SK-N-SH (cell line): ENCODE data around the gene PIP5K1C. TPM values are rescaled to one million over a fixed set of nuclear protein-coding genes. Genes with fewer than 3 reads are reported as not detected.

Experiments used
- CTCF ChIA-PET: fragments of 300-600, 350-600 bp; formaldehyde crosslinking; extraction: SDS; loops from one replicate; lab custom pipeline; 2021; lab: Yijun Ruan, JAX
- POLR2A ChIA-PET: fragments of 350-600 bp; sonication (Branson Sonifier 250); formaldehyde crosslinking; extraction: SDS; loops from one replicate; lab custom pipeline; 2020; ENCODE audit warnings: antibody characterized with exemption, inconsistent platforms; lab: Yijun Ruan, JAX
- DNase-seq: peaks from one replicate; pipeline ENCODE4 v3.0.0; 2012
- H2AFZ ChIP-seq: fragments of 200-600 bp; sonication (generic); 2 replicates; pipeline ENCODE4 v1.8.1; 2016; ENCODE audit warnings: antibody characterized with exemption, mild to moderate bottlenecking, low read depth
- H3F3A ChIP-seq: fragments of 200-600 bp; sonication (generic); replicated peaks from 2 replicates; pipeline ENCODE3; 2016; ENCODE audit warnings: antibody characterized with exemption, mild to moderate bottlenecking; ENCODE audit not compliant: insufficient read depth
- H3K27ac ChIP-seq, 2 experiments: fragments of 200-500 bp in 1 of 2; fragments of 200-600 bp in 1 of 2; sonication (Bioruptor generic) in 1 of 2; sonication (generic), shearing (Covaris generic) in 1 of 2; 2 replicates each; pipeline versions ENCODE4 v1.5.1 to v1.6.1; 2014 to 2016; ENCODE audit warnings: low read depth in 2 of 2, inconsistent platforms in 1 of 2, low read length in 1 of 2, mild to moderate bottlenecking in 1 of 2, mixed read lengths in 1 of 2
- H3K27me3 ChIP-seq: fragments of 200-600 bp; sonication (generic), shearing (Covaris generic); 2 replicates; pipeline ENCODE4 v1.6.1; 2016; ENCODE audit warnings: mixed run types; ENCODE audit not compliant: insufficient read depth
- H3K36me3 ChIP-seq, 2 experiments: fragments of 200-500 bp in 1 of 2; fragments of 200-600 bp in 1 of 2; sonication (Bioruptor generic) in 1 of 2; sonication (generic) in 1 of 2; replicated peaks in 1 of 2; 2 replicates each; pipeline versions ENCODE3 to v1.5.1; 2014 to 2016; ENCODE audit warnings: low read length in 1 of 2, mild to moderate bottlenecking in 1 of 2; ENCODE audit not compliant: insufficient read depth in 2 of 2, control insufficient read depth in 1 of 2
- H3K4me1 ChIP-seq, 2 experiments: fragments of 200-500 bp in 1 of 2; fragments of 200-600 bp in 1 of 2; sonication (Bioruptor generic) in 1 of 2; sonication (generic), shearing (Covaris generic) in 1 of 2; 2 replicates each; pipeline versions ENCODE4 v1.5.1 to v1.6.1; 2014 to 2016; ENCODE audit warnings: low read depth in 1 of 2, low read length in 1 of 2, mixed run types in 1 of 2; ENCODE audit not compliant: insufficient read depth in 2 of 2, control insufficient read depth in 1 of 2
- H3K4me2 ChIP-seq: fragments of 200-600 bp; sonication (generic), shearing (Covaris generic); 2 replicates; pipeline ENCODE4 v1.6.1; 2017; ENCODE audit warnings: mixed run types
- H3K4me3 ChIP-seq, 2 experiments: fragments of 200-500 bp in 1 of 2; fragments of 200-600 bp in 1 of 2; sonication (Bioruptor generic) in 1 of 2; sonication (generic), shearing (Covaris generic) in 1 of 2; 2 replicates each; pipeline versions ENCODE4 v1.5.1 to v1.8.1; 2014 to 2016; ENCODE audit warnings: low read depth in 2 of 2, inconsistent platforms in 1 of 2, low read length in 1 of 2, mild to moderate bottlenecking in 1 of 2, mixed read lengths in 1 of 2, moderate library complexity in 1 of 2
- H3K79me2 ChIP-seq: fragments of 200-600 bp; sonication (generic); 2 replicates; pipeline ENCODE4 v1.8.1; 2017; ENCODE audit warnings: mild to moderate bottlenecking; ENCODE audit not compliant: insufficient read depth
- H3K9ac ChIP-seq: fragments of 200-600 bp; sonication (generic); 2 replicates; pipeline ENCODE4 v1.6.1; 2017; ENCODE audit warnings: mixed run types
- H3K9me2 ChIP-seq: fragments of 200-600 bp; sonication (generic); 2 replicates; pipeline ENCODE4 v1.6.1; 2017; ENCODE audit warnings: mixed run types
- H3K9me3 ChIP-seq: fragments of 200-600 bp; sonication (generic); 2 replicates; pipeline ENCODE4 v1.6.1; 2017; ENCODE audit warnings: mixed run types, mild to moderate bottlenecking, moderate library complexity
- H4K20me1 ChIP-seq: fragments of 200-600 bp; sonication (generic); 2 replicates; pipeline ENCODE4 v1.6.1; 2017; ENCODE audit warnings: mild to moderate bottlenecking, mixed run types; ENCODE audit not compliant: insufficient read depth
- CHD2 ChIP-seq: fragments of 150-350 bp; IDR thresholded peaks from 2 replicates; pipeline ENCODE4 v1.6.1; 2018; ENCODE audit warnings: low read length; ENCODE audit not compliant: partially characterized antibody
- EP300 ChIP-seq, 2 experiments: IDR thresholded peaks; 2 replicates each; pipeline versions ENCODE4 v1.4.0 to v1.6.1; 2012; ENCODE audit warnings: borderline replicate concordance in 1 of 2, low read depth in 1 of 2, low read length in 1 of 2
- SIN3A ChIP-seq: IDR thresholded peaks from 2 replicates; pipeline ENCODE4 v1.6.1; 2012; ENCODE audit warnings: low read depth, mild to moderate bottlenecking, low read length, moderate library complexity, borderline replicate concordance
- WGBS: methylation state at CpG from one replicate; pipeline ENCODE4 v1.1.6; 2017; ENCODE audit warnings: low lambda C conversion rate; 5-methylcytosine and 5-hydroxymethylcytosine counted together
- polyA plus RNA-seq, 3 experiments: library from polyadenylated mRNA; depleted of rRNA; stranded (reverse); fragments of >200 nt; gene quantifications; 2 replicates each; pipeline ENCODE4 v1.2.3, GENCODE V29; 2012
- TF ChIP-seq, protein P1 (sequence below): fragments of 200-600 bp; sonication (generic); IDR thresholded peaks from 2 replicates; pipeline ENCODE4 v1.6.1; 2017; ENCODE audit warnings: antibody characterized with exemption, mild to moderate bottlenecking, moderate library complexity
- TF ChIP-seq, protein P2 (sequence below): IDR thresholded peaks from 2 replicates; pipeline ENCODE4 v1.4.0; 2012; ENCODE audit warnings: low read depth
- TF ChIP-seq, protein P3 (sequence below): fragments of 150-350 bp; IDR thresholded peaks from 2 replicates; pipeline ENCODE4 v1.6.1; 2017; ENCODE audit warnings: antibody characterized with exemption, low read length, low read depth, borderline replicate concordance

The PIP5K1C gene
- polyA plus RNA-seq, 1 of the 3 experiments (the other 2 are of a cell fraction): 12.3 TPM

DNA sequence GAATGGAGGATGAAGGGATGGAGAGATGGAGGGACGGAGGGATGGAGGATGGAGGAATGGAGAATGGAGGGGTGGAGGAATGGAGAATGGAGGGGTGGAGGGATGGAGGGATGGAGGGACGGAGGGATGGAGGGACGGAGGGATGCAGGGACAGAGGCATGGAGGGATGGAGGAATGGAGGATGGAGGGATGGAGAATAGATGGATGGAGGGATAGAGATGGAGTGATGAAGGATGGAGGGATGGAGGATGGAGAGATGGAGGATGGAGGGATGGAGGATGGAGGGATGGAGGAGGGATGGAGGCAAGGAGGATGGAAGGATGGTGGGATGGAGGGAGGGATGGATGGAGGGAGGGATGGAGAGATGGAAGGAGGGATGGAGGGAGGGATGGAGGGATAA is 22.1 kb downstream of the PIP5K1C start:
- no peak for DNase-seq
- H2AFZ ChIP-seq: no peak overlapping the region
- H4K20me1 ChIP-seq: 0 out of 2 replicates have a peak, but pooled peaks cover 14% of the 10 kb centered on the region
- TF ChIP-seq, protein P1, sequence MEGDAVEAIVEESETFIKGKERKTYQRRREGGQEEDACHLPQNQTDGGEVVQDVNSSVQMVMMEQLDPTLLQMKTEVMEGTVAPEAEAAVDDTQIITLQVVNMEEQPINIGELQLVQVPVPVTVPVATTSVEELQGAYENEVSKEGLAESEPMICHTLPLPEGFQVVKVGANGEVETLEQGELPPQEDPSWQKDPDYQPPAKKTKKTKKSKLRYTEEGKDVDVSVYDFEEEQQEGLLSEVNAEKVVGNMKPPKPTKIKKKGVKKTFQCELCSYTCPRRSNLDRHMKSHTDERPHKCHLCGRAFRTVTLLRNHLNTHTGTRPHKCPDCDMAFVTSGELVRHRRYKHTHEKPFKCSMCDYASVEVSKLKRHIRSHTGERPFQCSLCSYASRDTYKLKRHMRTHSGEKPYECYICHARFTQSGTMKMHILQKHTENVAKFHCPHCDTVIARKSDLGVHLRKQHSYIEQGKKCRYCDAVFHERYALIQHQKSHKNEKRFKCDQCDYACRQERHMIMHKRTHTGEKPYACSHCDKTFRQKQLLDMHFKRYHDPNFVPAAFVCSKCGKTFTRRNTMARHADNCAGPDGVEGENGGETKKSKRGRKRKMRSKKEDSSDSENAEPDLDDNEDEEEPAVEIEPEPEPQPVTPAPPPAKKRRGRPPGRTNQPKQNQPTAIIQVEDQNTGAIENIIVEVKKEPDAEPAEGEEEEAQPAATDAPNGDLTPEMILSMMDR: no peak
- no peak for TF ChIP-seq EP300 (IDR thresholded peaks at IDR 0.05; ENCODE audit: borderline replicate concordance in 1 of 2, low read depth in 1 of 2, low read length in 1 of 2)
- peaks cover 0 to 3% of the 10 kb centered on the region in 2 experiments; a peak in 1 of 4 replicates for H3K4me1 ChIP-seq
- H3K79me2 ChIP-seq: peaks cover 13% of the 10 kb centered on the region; the same call in 1 of the 2 replicates
- no peak overlapping the region for H3K4me2 ChIP-seq
- no peak overlapping the region for H3K27ac ChIP-seq
- no peaks in the 10 kb centered on the region for H3K36me3 ChIP-seq
- 96% methylated on average over 3 of the region's 3 CpGs for WGBS
- no peak overlapping the region for H3K4me3 ChIP-seq
- CTCF ChIA-PET: no interaction called here
- H3K9ac ChIP-seq: no peak overlapping the region
- no peaks in the 10 kb centered on the region for H3K27me3 ChIP-seq
- no peaks in the 10 kb centered on the region for H3F3A ChIP-seq
- H3K9me3 ChIP-seq: no peaks in the 10 kb centered on the region
- POLR2A ChIA-PET: no interaction called here
- no peaks in the 10 kb centered on the region for H3K9me2 ChIP-seq

DNA sequence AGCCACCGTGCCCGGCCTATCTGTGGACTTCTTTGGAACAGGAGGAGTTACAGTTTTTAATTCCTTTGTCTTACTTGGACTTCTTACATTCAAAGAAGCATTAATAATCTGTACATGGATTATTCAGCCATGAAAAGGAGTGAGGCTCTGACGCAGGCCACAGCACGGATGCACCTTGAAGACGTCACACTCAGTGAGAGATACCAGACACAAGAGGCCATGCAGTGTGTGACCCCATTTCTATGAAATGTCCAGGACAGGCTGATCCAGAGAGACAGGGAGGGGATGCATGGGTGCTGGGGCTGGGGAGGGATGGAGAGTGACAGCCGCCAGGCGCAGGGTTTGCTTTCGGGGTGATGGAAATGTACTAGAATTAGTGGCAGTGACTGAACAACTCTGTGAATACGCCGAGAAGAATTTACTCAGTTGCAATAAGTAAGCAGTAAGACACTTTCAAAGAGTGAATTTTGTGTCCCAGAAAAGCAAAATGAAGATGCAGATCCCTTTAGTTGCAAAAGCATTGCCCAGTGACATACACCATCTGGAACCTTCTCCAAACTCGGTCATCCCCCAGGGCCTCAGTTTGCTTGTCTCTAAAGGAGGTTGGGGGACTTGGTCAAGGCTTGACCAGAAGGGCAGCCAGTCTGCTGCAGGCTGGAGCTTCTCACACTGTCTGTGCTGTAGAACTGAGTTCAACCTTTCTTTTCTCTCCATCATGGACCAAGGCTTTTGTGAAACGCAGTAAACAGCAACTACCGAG is 25.3 kb downstream of the PIP5K1C start:
- CTCF ChIA-PET: interaction anchor here (1.3 to 2.5 kb wide), 2 partner anchors 9 to 130 kb away, joined by 4 to 16 read pairs; no protein-coding TSS in a partner anchor
- Histone ChIP-seq H3K4me2 (no peak overlapping the region), H3K27me3 (no peaks in the 10 kb centered on the region), H3K36me3 (no peaks in the 10 kb centered on the region), H3F3A (no peaks in the 10 kb centered on the region)
- TF ChIP-seq SIN3A: no peak
- TF ChIP-seq, protein P2, sequence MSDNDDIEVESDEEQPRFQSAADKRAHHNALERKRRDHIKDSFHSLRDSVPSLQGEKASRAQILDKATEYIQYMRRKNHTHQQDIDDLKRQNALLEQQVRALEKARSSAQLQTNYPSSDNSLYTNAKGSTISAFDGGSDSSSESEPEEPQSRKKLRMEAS: no peak
- no peak for TF ChIP-seq CHD2
- TF ChIP-seq, protein P3, sequence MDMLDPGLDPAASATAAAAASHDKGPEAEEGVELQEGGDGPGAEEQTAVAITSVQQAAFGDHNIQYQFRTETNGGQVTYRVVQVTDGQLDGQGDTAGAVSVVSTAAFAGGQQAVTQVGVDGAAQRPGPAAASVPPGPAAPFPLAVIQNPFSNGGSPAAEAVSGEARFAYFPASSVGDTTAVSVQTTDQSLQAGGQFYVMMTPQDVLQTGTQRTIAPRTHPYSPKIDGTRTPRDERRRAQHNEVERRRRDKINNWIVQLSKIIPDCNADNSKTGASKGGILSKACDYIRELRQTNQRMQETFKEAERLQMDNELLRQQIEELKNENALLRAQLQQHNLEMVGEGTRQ: no peak
- TF ChIP-seq, all 33 proteins: peak for 0
- Histone ChIP-seq H3K27ac (no peak overlapping the region), H3K4me1 (no peaks in the 10 kb centered on the region), H3K4me3 (no peak overlapping the region), H4K20me1 (0 out of 2 replicates have a peak, but pooled peaks cover 16% of the 10 kb centered on the region), H2AFZ (no peak overlapping the region), H3K79me2 (peaks cover 10% of the 10 kb centered on the region; the same call in 1 of the 2 replicates), H3K9ac (no peak overlapping the region), H3K9me2 (no peaks in the 10 kb centered on the region), H3K9me3 (no peaks in the 10 kb centered on the region)
- no peak for DNase-seq
- WGBS: 91% methylated on average over 13 of the region's 13 CpGs
- POLR2A ChIA-PET: interaction anchor here (0.5 kb wide), 1 partner anchor 21 kb away, joined by 3 read pairs; no protein-coding TSS in a partner anchor
